Stimulated activated CD8-positive, alpha-beta memory T cell treated with anti-CD3 and anti-CD28 coated beads, Interleukin-15, amount 100 ng/mL, for 1 hour (primary cell): ENCODE results near the gene PDLIM1.

Experiments
- DNase-seq: peaks from one replicate; pipeline ENCODE4 v3.0.0-alpha.2; 2020; ENCODE audit warnings: low read depth

The PDLIM1 gene

DNA sequence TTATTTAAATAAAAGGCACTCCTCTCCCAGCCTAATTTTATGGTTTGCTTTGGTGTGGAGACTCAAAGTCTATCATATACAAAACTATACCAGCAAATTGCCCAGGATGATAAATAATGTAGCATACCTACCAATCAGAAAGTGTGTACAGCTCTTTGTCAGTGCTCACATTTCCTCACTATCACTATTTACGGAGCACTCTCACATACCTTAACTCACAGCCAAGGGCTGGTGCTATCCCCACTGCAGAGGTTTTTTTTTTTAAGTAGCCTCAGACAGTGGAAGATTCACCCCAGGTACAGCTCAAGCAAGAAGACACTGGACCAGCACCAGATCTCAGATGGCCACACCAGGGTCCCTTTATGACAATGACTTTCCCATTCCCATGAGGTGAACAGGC, 2.5 kb downstream of the PDLIM1 start:
- no peak for DNase-seq

DNA sequence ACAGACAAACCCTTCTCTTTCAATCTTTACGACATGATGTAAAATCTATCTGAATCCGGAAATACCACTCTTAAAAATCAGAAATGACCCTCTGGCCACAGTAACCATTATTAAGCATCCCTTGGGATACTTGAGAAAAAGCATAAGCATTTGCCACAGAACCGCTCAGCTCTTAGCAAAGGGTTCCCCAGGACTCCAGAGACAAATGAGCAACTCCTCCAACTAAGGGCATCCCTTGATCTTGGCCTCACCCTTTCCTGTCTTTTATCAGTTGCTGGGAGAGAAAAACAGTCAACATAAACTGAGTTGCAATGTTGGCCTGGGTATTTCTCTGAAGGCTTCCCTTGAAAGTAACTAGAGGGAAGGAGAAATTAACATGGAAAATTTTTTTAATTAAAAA, 3.5 kb downstream of the PDLIM1 start:
- DNase-seq: no peak

DNA sequence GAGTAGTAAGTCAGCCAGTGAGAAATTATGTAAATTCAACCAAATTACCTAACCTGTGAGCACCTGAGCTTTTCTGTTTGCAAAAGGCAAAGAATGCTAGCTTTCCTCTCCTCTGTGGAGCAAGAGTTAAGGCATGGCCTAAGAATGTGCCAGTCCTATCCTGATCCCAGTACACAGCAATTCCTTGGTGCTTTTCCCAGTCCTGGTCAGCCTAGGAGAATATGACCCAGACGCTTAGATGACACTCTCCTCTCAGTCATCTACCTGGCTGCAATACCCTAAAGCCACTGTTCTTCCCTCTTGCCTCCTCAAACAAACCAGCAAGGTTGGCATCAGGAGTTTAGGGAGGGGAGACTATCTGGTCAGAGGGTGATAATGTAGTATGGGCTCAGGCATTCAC, 4.1 kb downstream of the PDLIM1 start:
- DNase-seq: no peak

DNA sequence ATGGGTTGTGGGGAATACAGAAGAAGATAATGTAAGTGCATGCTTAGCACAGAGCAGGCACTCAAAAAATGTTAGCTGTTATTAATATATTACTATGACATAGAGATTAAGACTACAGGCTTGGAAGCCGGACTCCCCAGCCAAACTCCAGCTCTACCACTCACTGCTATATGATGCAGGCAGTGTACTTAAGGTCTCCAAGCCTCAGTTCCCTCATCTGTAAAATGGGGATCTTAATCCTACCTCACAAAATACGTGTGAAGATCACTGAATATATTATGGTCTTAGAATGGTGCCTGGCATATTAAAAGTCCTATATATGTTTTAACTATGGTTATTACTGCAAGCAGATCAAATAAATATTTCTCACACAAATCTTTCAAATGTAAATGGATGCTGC, 5.2 kb downstream of the PDLIM1 start:
- DNase-seq: no peak

DNA sequence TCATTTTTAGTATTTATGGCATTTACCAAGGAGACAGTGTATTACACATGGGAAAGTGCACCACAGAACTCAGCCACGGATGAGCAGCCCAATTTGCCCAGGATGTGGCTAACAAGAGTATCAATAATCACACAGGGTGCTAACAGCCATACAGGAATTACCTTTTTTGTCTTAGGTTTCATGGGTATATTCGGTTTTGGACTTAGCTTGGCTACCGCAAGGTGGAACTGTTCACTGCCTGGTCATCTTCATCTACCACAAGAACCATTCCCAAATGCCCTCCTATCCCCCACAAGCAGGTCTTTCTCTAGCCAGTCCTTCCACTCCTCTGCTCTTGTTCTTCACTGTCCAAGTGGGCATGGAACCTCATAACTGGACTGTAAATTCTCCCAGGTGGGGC, 6.0 kb downstream of the PDLIM1 start:
- no peak for DNase-seq

DNA sequence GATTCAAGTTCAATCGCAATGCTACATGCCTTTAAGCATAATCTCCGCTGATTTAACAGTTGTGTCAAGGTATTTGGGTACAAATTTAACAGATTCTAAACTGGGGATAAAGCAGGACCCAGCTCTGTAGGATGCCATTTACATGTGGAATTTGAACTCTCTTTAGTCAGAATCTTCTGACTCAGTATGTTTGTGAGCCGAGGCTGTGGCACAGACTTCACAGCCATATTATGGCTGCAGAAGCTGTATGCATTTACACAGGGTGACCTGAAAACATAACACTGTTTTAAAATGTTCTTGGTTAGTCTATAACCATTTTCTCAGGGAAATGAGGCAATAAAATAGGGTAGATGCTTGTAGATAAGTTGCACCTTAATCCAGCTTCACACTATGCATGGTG, 8.7 kb downstream of the PDLIM1 start:
- no peak for DNase-seq

DNA sequence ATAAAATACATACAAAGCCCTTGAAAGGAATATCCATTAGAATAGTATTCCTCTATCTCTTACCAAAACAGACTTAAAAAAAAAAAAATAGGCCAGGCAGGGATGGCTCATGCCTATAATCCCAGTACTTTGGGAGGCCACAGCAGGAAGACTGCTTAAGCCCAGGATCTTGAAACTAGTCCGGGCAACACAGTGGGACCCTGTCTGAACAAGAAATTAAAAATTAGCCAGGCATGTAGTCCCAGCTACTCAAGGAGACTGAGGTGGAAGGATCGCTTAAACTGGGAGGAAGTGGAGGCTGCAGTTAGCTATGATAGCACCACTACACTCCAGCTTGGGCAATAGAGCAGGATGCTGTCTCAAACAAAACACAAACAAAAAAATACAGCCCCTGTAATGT, 9.6 kb downstream of the PDLIM1 start:
- no peak for DNase-seq

DNA sequence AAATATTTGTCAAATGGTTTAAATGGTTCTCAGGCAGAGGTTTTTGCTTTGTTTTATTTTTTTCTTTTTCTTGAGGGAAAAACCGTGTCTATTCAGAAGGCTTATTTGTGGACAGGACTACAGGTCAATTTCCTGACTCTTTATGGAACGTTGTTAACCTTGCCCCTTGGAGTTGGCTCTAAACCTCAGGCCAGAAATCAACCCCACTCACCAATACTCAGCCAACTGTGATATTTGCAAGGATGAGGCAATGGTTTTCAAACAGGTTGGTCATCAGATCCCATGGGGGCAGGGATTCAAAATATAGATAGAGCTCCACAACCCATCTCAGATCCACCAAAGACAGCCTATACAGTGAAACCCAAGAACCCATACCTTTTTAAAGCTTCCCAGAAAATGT, 10.2 kb downstream of the PDLIM1 start:
- DNase-seq: no peak

DNA sequence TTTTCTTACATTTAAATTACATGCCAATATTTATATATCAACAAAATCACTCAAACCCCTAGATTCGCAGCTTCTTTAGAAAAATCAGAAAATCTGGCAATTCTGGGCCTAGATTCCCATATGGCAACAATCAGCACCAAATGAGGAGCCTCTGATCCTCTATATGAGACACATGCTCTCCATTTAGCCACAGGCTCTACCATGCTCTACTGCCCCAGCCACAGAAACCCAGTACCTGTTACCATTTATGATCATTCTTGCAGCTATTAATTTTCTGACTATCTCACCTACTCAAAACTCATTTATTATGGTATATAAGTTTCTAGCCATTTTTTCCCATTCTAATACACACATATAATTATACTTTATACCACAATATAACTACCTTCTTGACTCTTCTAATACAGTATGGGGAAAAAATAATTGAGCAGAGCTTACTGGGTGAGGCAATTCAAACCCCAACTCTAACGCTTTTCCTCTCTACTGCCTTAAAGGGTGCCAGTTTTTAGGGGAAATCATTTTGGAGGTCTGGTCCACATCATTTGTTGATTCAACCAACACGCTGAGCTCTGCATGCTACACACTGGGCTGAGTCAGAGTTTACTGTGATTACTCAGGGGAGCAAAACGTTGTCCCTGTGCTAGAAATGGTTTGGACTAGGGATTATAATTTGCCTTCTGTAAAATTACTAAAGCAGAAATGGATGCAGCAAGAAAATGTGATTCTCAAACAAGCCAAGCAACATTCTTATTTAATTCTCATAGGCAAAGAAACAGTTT, 11.6 kb downstream of the PDLIM1 start:
- DNase-seq: no peak

DNA sequence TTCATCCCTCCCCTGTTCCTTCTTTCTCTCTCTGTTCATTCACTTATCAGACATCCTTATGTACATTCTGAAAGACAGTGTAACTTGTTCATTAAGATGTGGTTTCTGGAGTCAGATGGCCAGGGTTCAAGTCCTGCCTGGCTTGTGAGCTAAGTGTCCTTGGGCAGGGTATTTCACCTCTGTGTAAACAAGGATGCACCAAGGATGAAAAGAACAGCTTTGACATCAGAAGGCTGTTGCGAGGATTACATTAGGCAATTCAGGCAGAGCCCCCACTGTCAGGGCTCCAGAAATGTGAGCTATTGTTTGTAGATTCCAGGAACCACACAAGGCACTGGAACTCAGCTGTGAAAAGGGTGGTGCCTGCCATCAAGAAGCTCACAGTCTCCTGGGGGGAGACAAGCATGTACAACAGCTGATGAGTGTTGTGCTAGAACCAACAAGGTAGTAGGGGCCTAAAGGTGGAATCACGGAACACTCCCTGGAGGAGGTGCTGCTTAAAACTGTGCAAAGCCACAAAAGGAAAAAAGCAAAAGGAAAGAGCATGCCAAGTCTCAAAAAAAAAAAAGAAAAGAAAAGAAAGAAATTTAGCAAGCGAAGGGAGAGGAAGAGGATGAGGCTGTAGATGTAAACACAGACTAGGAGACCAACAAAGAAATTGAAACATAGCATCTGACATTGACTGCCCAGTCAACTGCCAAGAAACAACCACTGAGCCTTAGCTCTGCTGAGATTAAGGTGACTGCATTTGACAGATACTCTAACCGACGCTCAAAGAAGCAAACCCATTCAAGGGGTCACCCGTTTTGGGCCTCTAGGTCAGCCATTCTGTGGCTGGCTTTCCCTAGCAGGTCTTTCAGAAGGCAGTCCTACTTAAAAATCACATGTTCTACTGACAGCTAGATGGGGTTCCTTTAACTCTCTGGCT, 12.5 kb downstream of the PDLIM1 start:
- no peak for DNase-seq

DNA sequence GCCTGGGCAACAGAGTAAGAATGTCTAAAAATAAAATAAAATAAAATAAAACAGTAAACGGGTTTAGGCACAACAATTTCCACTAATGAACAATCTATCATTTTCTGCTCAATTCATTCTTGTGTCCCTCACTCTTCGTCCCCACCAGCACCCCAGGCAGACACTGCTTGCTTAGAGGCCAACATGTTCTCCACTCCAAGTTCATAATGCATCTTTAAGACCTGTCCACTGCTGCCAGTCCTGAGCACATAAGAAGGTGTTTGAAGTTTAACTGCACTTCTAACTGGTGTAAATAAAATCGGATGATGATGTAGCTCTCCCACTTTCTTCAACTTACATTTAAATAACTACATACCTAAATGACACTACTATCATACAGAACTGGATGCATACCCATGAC, 13.2 kb downstream of the PDLIM1 start:
- DNase-seq: no peak

DNA sequence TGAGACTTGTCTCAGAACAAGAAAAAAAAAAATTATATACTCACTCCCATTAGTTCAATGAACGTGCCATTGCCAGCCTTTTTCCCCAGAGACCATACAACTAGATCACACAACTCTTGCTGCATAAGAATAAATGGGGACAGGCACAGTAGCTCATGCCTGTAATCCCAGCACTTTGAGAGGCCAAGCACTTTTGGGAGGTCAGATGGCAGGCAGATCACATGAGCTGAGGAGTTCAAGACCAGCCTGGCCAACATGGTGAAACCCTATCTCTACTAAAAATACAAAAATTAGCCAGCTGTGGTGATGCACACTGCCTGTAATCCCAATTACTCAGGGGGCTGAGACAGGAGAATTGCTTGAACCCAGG, 13.6 kb downstream of the PDLIM1 start:
- DNase-seq: no peak

DNA sequence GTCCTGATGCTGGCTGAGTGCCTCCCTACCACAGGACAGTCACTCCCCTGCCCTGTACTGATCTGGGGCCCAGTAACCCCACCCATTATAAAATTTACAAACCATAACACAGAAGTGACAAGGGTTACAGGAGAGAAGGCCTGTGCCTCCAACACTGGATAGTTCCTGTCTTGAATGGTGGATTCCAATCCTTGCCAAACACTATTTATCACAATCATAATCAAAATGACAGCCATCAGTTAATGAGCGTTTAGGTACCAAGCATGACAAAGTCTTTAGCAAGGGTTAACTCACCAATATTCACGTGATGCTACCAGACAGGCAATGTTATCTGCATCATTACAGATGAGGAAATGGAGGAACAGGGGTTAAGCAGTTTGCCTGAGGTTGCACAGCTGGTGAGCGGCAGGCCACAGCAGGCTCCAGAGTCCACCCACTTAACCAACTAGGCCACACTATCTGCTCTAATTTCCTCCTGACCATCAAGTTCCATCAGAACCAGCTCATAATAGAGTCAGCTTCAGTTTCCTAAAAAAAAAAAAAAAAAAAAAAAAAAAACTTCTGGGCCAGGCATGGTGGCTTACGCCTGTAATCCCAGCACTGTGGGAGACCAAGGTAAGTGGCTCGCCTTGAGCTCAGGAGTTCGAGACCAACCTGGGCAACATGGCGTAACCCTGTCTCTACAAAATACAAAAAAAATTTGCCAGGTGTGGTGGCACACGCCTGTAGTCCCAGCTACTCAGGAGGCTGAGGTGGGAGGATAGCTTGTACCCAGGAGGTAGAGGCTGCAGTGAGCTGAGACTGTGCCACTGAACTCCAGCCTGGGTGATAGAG, 14.2 kb downstream of the PDLIM1 start:
- no peak for DNase-seq

DNA sequence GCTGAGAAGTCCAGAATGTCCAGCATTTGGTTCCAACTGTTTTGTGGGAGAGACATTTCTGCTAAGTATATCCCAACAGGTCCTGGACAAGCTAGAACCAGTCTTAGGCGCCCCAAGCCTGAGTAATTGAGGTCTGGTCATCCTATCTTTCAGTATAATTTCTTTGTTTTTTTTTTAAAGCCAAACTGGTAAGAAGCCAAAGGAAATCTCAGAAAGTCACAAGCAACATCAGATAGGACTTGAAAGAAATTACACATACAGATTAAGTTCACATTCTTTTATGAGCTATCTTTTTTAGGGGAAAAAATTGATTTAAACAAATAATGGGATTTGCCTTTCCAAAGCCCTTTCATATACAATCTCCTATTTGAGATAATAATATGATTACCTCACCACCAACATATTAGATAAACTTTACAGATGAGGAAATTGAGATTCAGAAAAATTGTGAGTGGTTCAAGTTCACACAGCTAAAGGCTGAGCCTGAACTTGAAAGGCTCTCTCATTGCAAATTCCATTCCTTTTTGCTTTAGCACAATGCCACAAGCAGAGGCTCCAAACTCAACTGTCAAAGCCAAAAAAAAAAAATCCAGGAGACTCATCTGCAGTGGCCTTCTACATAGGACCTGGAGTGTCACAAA, 15.0 kb downstream of the PDLIM1 start:
- no peak for DNase-seq

DNA sequence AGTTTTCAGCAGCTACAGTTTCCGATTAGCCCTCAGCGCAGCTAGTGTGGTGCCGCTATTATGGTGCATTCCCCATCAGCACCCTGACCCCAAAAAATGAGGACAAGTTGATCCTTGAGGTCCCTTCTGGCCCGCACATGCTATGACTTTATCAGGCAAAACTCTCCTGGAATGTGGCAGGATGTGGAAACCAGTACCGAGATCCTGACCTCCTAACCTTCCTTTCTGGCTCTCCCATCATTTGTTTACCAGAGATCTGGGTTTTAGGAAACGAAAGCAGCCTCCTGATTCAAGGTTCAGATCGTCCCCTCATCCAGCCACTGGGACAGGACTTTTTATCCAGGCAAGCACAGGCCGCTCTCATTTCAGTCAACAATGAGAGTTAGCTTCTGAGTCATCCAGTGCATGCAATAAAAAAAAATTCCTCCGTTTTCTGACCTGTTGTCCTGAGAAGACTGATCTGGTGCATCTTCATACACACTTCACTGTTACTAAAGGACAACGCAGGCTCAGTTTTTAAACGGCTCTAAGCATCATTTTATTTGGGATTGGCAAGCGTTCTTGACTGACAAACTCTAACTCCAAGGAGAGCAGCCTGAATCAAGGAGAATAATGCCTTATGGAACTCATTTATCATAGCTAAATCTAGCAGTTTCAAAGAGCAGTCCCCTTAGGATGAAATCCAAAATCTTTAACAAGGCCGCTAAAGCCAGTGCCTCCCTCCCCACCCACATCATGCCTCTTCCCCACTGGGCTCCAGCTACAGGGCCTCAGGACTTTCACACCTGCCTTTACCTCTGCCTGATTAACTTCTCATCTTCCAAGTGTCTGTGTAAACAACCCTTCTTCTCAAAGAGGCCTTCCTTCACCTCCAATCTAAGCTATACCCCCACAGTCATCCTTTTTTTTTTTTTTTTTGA, 17.1 kb downstream of the PDLIM1 start:
- DNase-seq: no peak

DNA sequence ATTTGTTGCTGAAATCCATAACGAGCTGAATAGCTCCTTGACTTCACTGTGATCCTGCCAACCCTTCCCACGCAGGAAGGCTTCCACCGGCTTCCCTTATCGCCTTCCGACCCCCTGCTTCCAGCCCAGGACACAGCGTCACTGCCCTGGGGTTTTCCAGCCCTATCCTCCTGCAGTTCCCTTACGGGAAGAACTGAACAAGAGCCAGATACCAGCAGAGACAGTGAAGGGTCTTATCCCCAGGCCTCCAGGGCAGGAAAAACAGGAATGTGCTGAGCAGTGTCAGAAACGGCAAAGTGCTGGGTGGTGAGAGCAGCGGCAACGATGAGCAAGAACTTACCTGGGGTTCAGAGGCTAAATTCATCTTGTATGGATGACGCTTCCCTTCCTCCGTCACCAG, 22.4 kb downstream of the PDLIM1 start:
- DNase-seq: no peak

DNA sequence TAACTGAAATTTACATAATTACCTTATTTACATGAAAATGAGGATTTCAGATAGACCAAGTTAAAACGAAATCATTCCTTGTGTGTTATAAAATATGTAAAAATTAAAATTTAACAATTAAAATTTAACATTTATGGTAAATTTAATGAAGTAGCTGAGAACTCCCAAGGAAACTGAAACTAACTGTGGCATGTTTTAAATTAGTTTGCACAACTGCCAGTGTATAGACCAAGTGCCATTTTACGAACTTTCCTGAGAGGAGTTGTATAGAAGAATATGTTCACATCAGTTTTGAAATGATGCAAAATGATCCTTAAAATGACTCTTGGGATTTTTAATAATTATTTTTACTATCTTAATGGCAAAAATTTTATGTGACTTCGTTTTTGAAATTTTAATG, 23.6 kb downstream of the PDLIM1 start:
- DNase-seq: no peak

DNA sequence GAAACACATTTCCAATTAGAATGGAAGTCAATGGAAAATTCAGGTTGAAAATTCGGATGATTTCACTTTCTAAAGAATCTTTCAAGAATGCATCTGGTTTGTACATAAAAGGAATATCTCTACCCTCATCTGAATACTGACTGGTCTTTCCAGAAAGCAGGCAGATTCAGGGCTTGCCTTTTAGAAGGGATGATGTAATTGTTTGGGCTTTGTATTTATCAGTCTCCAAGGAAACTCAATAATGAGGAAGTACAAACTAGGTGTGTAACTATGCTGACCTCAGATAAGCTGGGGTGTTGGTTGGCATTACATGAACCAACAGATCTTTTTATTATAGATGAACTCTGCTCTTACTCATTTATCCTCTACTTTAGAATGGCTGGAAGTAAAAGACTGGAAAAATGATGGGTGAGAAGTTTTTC, 24.1 kb downstream of the PDLIM1 start:
- no peak for DNase-seq

DNA sequence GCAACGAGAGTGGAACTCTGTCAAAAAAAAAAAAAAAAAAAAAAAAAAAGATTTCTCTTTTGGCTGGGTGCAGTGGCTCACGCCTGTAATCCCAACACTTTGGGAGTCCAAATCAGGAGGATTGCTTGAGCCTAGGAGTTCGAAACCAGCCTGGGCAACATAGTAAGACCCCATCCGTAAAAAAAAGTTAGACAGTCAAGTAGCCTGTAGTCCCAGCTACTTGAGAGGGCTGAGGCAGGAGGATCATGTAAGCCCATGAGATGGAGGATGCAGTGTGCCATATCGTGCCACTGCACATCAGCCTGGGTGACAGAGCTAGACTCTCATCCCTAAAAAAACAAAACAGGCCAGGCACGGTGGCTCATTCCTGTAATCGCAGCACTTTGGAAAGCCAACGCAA, 25.2 kb downstream of the PDLIM1 start:
- no peak for DNase-seq

DNA sequence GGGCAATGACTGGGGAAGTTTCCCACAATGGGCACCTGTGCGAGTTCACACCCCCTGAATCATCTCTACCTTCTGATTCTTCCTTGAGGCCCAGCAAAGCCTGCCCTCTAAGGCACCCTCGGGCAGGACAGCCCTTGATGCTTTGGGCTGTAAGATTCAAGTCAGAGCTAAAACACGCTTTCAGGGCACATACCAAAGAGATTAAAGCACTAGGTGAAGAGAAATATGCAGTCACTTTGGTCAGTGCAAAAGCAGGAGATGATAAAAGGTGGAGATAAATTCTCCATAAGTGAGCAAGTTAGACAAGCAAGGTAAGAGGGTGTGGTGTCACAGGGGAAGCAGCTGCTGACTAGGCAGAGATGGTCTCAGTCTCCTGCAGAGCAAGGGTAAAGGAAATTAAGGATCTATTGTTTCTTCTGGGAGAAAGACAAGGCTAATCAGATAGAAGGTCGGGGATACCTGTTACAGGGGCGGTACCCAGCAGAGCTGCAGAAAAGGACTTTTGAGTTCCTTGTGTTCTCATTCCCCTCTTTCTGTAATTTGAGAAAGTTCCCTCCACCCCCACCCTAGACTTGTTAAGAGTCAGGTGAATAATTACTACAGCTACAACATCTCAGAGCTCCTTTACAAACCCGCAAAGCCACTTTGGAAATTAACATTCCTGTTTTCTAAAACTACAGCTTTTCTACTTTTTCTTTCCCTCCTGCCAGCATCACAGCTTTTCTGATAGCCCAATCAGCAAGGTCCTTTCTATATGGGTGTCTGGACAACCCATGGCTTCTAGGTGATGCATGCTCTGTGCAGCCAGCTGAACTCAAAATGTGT, 26.4 kb downstream of the PDLIM1 start:
- DNase-seq: no peak
